ENCODE data around the gene KLHL29. TPM values are rescaled to one million over a fixed set of nuclear protein-coding genes. Genes with fewer than 3 reads are reported as not detected.

KLHL29 gene
- total and polyA plus RNA-seq, 2 donors (not counting 3 experiments of a cell fraction or from before 2014, with no cell fraction given): 4.6 to 12.7 TPM

DNA sequence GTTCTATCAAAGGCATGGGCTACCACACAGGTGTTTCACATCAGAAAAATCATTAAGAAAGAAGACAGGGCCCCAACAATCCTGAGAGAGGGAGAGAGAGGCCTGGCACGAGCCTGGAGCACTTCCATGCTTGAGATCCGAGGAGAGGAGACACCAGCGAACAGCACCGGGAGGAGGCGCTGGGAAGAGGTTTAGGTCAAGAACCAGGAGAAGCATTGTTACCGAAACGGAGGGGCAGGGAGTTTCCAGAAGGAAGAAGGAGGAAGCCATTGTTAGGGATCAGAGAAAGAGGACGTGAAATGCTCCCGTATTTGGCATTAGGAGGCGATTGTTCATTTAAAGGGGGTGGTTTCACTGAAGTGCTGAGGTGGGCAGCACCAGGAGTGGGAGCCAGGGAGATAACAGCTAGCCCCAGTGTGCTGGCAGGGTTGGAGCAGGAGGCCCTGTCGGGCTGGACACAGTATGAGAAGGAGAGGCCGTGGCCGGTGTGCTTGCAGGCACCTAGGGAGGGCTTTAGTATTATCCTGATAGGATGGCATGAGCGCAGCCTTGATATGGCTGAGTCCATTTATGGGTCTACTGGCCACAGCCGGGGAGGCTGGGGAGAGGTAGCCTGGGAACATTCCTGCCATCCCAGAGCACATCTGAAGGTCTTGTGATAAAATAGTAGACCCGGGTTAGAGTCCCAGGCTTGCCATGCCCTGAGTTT lies 244.9 kb downstream of the KLHL29 start:
- no peak overlapping the region for H2AFZ ChIP-seq (ENCODE audit: low read depth, low read length)
- intact Hi-C loops (cut with micrococcal nuclease): no loop called here
- H3K9me3 ChIP-seq (replicated peaks; ENCODE audit: control insufficient read depth, insufficient read depth, low read length): no peaks in the 10 kb centered on the region
- H3K4me1 ChIP-seq (ENCODE audit: control insufficient read depth, extremely low read depth, insufficient read depth, low read length): no peaks in the 10 kb centered on the region
- H3K9me1 ChIP-seq (replicated peaks; ENCODE audit: control insufficient read depth, extremely low read depth, insufficient read depth, low read length): no peaks in the 10 kb centered on the region
- no peaks in the 10 kb centered on the region for H3K27me3 ChIP-seq (ENCODE audit: control insufficient read depth in 2 of 2, insufficient read depth in 2 of 2, low read length in 2 of 2)
- no peak overlapping the region for H3K4me3 ChIP-seq (replicated peaks in 1 of 3; ENCODE audit: insufficient read depth in 1 of 3, low read depth in 1 of 3, low read length in 3 of 3)
- no peak overlapping the region for H3K27ac ChIP-seq (ENCODE audit: insufficient read depth, low read depth, low read length)
- dilution Hi-C loops (cut with MboI; ENCODE audit: extremely low pct_ligation_motif_present, low sequenced_read_pairs): no loop called here
- no peaks in the 10 kb centered on the region for H3K79me2 ChIP-seq (ENCODE audit: control insufficient read depth, insufficient read depth, low read length)
- no peak overlapping the region for H3K4me2 ChIP-seq (ENCODE audit: insufficient read depth, low read length)
- ChIA-PET CTCF (no interaction called here), POLR2A (interaction anchor here (0.7 kb wide), 1 partner anchor 146 kb away, joined by 3 read pairs; no protein-coding TSS in a partner anchor)
- no TSS peak for BruUV-seq (replicated peaks)
- FAIRE-seq (no peak), DNase-seq (ENCODE audit: low read depth, low spot score) (no peak)
- TF ChIP-seq JUN (IDR thresholded peaks at IDR 0.05; ENCODE audit: borderline replicate concordance, insufficient read depth, insufficient read length, low read depth) (no peak), EZH2 (IDR thresholded peaks at IDR 0.05; ENCODE audit: borderline replicate concordance, low read depth, low read length, severe bottlenecking) (no peak), POLR2A (IDR thresholded peaks at IDR 0.05; ENCODE audit: low read depth, low read length) (no peak), GATA2 (IDR thresholded peaks at IDR 0.05; ENCODE audit: insufficient read depth, insufficient read length, low read depth, low read length) (no peak), MYC (IDR thresholded peaks at IDR 0.05; ENCODE audit: low read depth, low read length) (no peak), POLR2AphosphoS5 (IDR thresholded peaks at IDR 0.05; ENCODE audit: insufficient read depth, low read depth, low read length) (no peak), FOS (IDR thresholded peaks at IDR 0.05; ENCODE audit: borderline replicate concordance, insufficient read depth, low read length) (no peak)
- TF ChIP-seq, protein P1, sequence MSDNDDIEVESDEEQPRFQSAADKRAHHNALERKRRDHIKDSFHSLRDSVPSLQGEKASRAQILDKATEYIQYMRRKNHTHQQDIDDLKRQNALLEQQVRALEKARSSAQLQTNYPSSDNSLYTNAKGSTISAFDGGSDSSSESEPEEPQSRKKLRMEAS (IDR thresholded peaks at IDR 0.05; ENCODE audit: insufficient read depth, insufficient read length): no peak
- TF ChIP-seq, protein P2, sequence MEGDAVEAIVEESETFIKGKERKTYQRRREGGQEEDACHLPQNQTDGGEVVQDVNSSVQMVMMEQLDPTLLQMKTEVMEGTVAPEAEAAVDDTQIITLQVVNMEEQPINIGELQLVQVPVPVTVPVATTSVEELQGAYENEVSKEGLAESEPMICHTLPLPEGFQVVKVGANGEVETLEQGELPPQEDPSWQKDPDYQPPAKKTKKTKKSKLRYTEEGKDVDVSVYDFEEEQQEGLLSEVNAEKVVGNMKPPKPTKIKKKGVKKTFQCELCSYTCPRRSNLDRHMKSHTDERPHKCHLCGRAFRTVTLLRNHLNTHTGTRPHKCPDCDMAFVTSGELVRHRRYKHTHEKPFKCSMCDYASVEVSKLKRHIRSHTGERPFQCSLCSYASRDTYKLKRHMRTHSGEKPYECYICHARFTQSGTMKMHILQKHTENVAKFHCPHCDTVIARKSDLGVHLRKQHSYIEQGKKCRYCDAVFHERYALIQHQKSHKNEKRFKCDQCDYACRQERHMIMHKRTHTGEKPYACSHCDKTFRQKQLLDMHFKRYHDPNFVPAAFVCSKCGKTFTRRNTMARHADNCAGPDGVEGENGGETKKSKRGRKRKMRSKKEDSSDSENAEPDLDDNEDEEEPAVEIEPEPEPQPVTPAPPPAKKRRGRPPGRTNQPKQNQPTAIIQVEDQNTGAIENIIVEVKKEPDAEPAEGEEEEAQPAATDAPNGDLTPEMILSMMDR (IDR thresholded peaks at IDR 0.05; ENCODE audit: extremely low read depth in 1 of 2, insufficient read depth in 1 of 2, low read depth in 1 of 2, low read length in 2 of 2): no peak
- H3K9ac ChIP-seq (replicated peaks; ENCODE audit: extremely low read depth, insufficient read depth, low read length): no peak overlapping the region
- no peaks in the 10 kb centered on the region for H3K36me3 ChIP-seq (ENCODE audit: control insufficient read depth in 2 of 2, extremely low read depth in 1 of 2, insufficient read depth in 2 of 2, low read length in 2 of 2)
- H4K20me1 ChIP-seq (replicated peaks; ENCODE audit: control insufficient read depth, extremely low read depth, insufficient read depth, low read length): no peaks in the 10 kb centered on the region

Measured in endothelial cell of umbilical vein (primary cell).